GM03348 (cell line): Measurements from ENCODE around the gene ADK.
A peak's percentile ranks its signal among the peaks of the same experiment; 100 is the strongest.
"Not testable (repeated sequence)": the region's sequence is repeated elsewhere in the genome, so short reads cannot be mapped to it uniquely, and the experiment has no call there.

Source experiments
- DNase-seq: peaks from one replicate; pipeline ENCODE4 v3.0.0; 2012; ENCODE audit warnings: low spot score

ADK gene

GRCh38 chr10:74243067-74243466 lies 92.0 kb downstream of the ADK start:
- no peak for DNase-seq

- DNase-seq = peak; percentile 23
These were observed 93.2 kb downstream of the ADK start for GRCh38 chr10:74244097-74244685.

GRCh38 chr10:74244807-74245206 lies 93.8 kb downstream of the ADK start:
- no peak for DNase-seq

GRCh38 chr10:74246495-74246894 lies 95.5 kb downstream of the ADK start:
- DNase-seq = no peak

- DNase-seq = no peak
These were observed 98.8 kb downstream of the ADK start for GRCh38 chr10:74249865-74250264.

- DNase-seq = no peak
These were observed 104.2 kb downstream of the ADK start for GRCh38 chr10:74255214-74255613.

- no peak for DNase-seq
These were observed 104.9 kb downstream of the ADK start for GRCh38 chr10:74255888-74256357.

GRCh38 chr10:74262856-74263255 lies 111.8 kb downstream of the ADK start:
- DNase-seq = no peak

GRCh38 chr10:74263996-74264395 lies 113.0 kb downstream of the ADK start:
- no peak for DNase-seq

- no peak for DNase-seq
These were observed 121.3 kb downstream of the ADK start for GRCh38 chr10:74272288-74272687.

- DNase-seq = no peak
These were observed 124.8 kb downstream of the ADK start for GRCh38 chr10:74275755-74276290.

- no peak for DNase-seq
These were observed 125.4 kb downstream of the ADK start for GRCh38 chr10:74276416-74276815.

GRCh38 chr10:74282151-74282847 lies 131.3 kb downstream of the ADK start:
- DNase-seq = peak; percentile 18

- DNase-seq = no peak
These were observed 131.8 kb downstream of the ADK start for GRCh38 chr10:74282848-74283210.

- no peak for DNase-seq
These were observed 138.2 kb downstream of the ADK start for GRCh38 chr10:74289188-74289587.

- no peak for DNase-seq
These were observed 138.9 kb downstream of the ADK start for GRCh38 chr10:74289951-74290350.

GRCh38 chr10:74290708-74291107 lies 139.7 kb downstream of the ADK start:
- DNase-seq = peak; percentile 55

- no peak for DNase-seq
These were observed 141.9 kb downstream of the ADK start for GRCh38 chr10:74292871-74293427.

GRCh38 chr10:74293686-74294371 lies 142.8 kb downstream of the ADK start:
- peak; percentile 65 for DNase-seq

- DNase-seq = no peak
These were observed 146.5 kb downstream of the ADK start for GRCh38 chr10:74297389-74298080.

GRCh38 chr10:74300074-74300621 lies 149.1 kb downstream of the ADK start:
- not testable (repeated sequence) for DNase-seq

- no peak for DNase-seq
These were observed 149.6 kb downstream of the ADK start for GRCh38 chr10:74300666-74301065.
